SKM-1 treated with dmso at 0.1 percent for 144 hours (cell line): ENCODE results near the gene CCDC102A.
A peak's percentile ranks its signal among the peaks of the same experiment; 100 is the strongest.
"Not testable (repeated sequence)": the region's sequence is repeated elsewhere in the genome, so short reads cannot be mapped to it uniquely, and the experiment has no call there.

Experiments
- DNase-seq: peaks from one replicate; lab custom pipeline; 2025; ENCODE audit not compliant: unreplicated experiment; lab: John Stamatoyannopoulos, UW

Gene CCDC102A

DNA sequence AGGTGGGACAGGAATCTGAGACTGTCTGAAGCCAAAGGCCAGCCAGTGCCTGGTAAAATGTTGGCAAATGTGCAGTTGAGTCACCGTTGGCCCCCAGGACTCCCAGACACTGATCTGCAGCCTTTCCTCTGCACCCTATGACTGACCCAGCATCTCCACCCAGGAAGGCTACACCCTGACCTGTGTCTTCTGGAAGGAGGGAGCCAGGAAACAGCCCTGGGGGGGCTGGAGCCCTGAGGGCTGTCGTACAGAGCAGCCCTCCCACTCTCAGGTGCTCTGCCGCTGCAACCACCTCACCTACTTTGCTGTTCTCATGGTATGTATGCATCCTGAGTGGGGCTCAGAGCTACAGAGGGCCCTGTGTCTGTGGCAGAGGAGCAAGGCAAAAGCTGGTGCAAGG, 30.1 kb upstream of the CCDC102A start:
- DNase-seq: no peak

GRCh38 chr16:57565461-57565860, 29.1 kb upstream of the CCDC102A start:
- DNase-seq: no peak

DNA sequence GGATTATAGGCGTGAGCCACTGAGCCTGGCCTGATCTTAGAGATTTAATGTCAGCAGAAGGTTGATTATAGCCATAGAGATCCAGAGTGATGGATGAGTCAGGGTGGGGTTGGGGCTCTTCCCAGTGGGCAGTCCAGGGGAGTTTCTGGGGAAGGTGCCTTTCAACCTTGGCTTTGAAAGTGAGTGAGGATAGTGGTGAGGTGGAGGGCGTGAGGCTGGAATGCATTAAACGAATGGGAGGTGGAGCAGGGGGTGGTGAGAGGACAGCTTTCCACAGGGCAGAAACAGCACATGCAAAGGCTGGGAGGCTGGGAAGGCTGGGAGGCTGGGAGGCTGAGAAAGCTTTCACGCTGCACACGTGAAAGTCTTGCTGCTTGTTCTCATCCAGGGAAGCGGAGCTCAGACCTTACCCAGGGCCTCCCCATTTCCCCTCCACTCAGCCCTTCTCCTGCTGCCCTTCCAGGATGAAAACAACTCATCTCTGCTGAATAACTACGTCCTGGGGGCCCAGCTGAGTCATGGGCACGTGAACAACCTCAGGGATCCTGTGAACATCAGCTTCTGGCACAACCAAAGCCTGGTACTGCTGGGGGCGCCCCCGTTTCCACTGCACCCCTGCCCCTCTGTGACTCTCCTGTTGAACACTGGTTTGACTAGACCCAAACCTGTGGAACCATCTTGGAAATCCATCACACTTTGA, 28.4 kb upstream of the CCDC102A start:
- no peak for DNase-seq

DNA sequence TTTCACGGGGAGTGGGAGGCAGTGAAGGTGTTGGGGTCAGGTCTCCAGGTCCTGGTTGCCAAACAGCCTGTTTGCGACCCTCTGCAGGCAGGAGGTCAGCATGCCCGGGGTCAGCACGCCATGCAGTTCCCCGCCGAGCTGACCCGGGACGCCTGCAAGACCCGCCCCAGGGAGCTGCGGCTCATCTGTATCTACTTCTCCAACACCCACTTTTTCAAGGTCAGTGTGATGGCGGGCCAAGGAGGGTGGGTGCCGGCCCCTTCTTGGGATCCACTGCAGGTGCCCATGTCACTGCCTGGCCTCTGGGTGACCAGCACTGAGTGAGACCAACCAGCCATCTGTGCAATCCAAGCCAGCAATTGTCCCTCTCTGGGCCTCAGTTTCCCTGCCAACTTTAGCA, 27.4 kb upstream of the CCDC102A start:
- DNase-seq: no peak

- no peak for DNase-seq
Observed at GRCh38 chr16:57563487-57563750, 27.0 kb upstream of the CCDC102A start.

DNA sequence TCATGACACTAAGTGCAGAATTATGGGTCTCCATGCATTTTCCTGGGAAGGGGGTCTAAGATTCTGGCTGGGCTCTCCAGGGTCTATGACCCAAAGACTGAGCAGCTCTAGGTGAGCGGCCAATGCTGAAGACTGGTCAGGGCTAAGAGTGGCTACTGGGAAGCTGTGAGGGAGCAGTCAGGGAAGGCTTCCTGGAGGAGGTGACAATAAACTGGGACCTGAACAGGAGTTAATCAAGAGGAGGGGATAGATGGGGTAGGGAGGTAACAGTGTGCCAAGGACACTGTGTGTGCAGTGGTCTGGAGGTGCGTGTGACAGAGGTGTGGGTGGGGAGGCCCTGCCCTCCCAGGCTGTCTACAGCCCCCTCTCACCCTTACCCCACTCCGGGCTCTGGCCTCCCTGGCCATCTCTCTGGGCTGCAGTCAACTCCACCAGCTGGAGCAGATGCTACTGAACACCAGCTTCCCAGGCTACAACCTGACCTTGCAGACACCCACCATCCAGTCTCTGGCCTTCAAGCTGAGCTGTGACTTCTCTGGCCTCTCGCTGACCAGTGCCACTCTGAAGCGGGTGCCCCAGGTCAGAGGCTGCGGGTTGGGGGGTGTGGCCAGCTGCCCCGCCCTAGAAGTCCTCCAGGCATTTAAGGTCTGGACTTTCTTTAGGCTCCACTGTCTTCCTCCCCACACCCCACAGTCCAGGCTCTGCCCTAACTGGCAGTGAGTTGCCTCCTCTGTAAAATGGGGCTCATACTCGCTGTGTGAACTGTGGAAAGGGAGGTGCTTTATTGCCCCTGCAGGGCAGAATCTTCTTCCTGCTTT, 26.5 kb upstream of the CCDC102A start:
- DNase-seq: no peak

- DNase-seq: no peak
Observed at GRCh38 chr16:57562066-57562465, 25.7 kb upstream of the CCDC102A start.

DNA sequence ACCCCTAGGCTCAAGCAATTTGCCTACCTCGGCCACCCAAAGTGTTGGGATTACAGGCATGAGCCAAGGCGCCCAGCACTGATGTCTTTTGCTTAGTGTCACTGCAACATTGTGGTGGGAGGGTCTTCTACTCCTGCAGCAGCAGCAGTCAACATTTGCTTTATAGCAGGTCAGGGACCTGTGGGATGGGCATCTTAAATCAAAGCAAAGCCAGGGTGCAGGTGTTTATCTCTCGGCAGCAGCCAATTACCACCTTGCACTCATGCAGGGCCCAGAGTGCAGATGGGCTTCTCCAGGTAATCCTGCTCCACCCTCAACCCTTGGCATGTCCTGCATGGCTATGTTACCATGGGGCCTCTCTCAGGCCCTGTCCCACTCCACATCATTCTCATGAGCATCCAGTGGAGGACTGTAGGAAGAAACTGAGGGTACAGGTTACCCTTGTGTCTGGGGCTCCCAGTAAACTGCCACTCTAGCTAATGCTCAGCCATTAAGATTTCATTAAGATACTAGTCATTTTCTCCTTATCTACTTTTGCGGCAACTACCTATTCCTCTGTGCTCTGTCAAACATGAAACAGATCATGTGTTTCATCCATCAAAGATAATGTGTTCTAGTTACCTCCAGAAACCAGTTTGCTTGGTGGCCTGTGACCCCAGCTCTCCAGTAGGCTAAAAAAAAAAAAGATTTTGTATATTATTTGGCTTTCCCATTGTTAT, 22.9 kb upstream of the CCDC102A start:
- DNase-seq: no peak

- no peak for DNase-seq
Observed at GRCh38 chr16:57556941-57557541, 20.7 kb upstream of the CCDC102A start.

DNA sequence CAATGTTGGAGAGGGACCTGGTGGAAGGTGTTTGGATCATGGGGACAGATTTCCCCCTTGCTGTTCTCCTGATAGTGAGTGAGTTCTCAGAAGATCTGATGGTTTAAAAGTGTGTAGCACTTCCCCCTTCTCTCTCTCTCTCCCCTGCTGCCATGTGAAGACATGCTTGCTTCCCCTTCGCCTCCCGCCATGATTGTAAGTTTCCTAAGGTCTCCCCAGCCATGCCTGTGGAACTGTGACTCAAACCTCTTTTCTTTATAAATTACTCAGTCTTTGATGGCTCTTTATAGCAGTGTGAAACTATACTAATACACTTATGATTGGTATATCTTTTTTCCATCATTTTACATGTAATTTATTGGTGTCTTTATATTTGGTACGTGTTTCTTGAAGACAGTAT, 19.5 kb upstream of the CCDC102A start:
- no peak for DNase-seq

GRCh38 chr16:57551057-57551456, 14.7 kb upstream of the CCDC102A start:
- DNase-seq: no peak

GRCh38 chr16:57549730-57550129, 13.4 kb upstream of the CCDC102A start:
- DNase-seq: no peak

DNA sequence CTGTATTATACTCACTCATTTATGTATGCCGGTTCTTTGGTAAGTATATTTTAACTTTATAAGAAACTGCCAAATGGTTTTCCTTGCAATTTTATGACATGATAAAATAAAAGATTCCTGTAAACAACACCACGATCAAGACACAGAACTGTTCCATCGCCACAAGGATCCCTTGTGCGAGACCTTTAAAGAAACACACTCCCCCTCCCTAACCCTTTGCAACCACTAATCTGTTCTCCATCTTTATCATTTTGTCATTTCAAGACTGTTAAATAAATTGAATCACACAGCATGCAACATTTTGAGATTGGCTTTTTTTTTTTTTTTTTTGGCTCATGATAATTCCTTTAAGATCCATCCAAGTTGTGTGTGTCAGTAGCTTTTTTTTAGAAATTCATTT, 12.0 kb upstream of the CCDC102A start:
- no peak for DNase-seq

- not testable (repeated sequence) for DNase-seq
Observed at GRCh38 chr16:57547524-57547923, 11.2 kb upstream of the CCDC102A start.

DNA sequence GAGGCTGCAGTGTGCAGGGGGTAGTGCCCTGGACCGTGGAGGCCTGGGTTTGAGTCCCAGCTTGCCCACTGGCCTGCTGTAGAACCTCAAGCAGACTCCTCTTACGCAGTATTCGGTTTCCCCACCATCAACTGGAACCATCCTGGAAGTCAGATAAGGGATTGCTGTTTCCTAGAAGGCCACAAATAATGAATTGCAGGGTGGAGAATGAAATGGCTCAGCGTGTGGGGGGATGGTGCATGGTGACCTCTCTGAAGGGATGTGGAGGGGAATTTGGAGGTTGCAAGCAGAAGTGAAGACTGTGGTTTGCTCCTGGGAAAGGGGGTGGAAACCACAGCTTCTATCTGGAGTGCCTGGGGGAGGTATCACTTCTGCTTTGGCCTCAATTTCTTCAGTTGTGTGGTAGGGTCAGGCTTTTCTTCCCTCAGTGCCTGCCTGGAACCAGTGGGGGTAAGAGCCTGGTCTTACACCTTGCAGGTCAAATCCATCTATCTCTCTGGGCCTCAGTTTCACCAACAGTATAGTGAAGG, 7.8 kb upstream of the CCDC102A start:
- DNase-seq: peak; percentile 99

- no peak for DNase-seq
Observed at GRCh38 chr16:57541754-57542435, 5.5 kb upstream of the CCDC102A start.

DNA sequence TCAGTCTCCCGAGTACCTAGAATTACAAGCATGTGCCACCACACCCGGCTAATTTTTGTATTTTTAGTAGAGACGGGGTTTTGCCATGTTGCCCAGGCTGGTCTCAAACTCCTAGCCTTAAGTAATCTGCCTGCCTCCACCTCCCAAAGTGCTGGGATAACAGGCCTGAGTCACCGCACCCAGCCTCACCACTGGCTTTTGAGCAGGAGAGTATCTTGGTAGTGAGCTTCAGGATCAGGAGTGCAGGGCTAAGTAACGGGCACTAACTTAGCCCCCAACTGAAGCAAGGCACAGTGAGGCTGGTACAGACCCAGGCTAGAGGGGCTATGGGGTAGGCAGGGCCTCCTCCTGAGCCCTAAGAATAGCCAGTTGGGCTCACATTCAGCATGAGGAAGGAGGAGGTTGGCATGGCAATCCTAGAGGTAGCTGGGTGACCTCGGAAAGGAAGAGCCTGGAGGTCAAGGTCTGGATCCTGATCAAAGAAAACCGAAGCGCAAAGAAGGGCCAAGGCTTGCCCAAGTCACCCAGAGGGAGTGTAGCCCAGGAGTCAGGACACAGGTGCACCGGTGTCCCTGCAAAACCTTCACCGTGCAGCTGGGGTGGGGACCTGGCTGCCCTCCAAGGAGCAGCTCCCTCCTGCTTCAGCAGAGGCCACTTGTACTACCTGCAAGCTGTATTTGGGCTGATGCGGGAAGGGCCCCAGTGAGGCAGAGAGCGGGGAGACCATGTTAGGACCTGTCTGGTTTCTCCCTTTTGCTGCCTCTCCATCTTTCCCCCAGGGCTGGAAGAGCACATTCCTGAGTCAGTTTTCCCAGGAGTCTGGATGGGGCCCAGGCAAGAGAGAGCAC, 4.8 kb upstream of the CCDC102A start:
- no peak for DNase-seq

DNA sequence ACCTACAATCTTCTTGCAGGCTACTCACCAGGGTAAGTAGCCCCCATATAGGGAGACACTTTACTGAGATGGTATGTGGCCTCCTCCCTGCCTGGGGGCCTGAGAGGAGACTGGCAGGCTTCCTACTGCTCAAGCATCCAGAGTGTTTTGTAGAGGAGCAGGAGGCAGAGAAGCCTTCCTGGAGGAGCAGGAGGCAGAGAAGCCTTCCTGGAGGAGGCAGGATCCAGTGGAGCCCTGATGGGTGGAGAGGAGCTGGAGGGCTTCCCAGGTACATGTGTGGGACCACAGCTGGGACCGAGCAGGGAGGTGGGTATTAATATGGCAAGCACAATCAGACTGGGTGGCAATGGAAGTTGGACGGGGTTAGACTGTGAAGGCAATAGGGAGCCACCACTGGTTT, 4.0 kb upstream of the CCDC102A start:
- DNase-seq: no peak

- DNase-seq: peak; percentile 66
Observed at GRCh38 chr16:57539072-57539796, 2.9 kb upstream of the CCDC102A start.
